ENCODE measurements around the gene CDH3.

- TF ChIP-seq CTCF (IDR thresholded peaks at IDR 0.05), result no peak
- TF ChIP-seq POLR2A (IDR thresholded peaks at IDR 0.05), result no peak
Observed at GRCh38 chr16:68695575-68695974, 50.5 kb downstream of the CDH3 start.
